ENCODE data around the gene SYP.
"Not testable (repeated sequence)": the region's sequence is repeated elsewhere in the genome, so short reads cannot be mapped to it uniquely, and the experiment has no call there.

- TF ChIP-seq, protein P1, sequence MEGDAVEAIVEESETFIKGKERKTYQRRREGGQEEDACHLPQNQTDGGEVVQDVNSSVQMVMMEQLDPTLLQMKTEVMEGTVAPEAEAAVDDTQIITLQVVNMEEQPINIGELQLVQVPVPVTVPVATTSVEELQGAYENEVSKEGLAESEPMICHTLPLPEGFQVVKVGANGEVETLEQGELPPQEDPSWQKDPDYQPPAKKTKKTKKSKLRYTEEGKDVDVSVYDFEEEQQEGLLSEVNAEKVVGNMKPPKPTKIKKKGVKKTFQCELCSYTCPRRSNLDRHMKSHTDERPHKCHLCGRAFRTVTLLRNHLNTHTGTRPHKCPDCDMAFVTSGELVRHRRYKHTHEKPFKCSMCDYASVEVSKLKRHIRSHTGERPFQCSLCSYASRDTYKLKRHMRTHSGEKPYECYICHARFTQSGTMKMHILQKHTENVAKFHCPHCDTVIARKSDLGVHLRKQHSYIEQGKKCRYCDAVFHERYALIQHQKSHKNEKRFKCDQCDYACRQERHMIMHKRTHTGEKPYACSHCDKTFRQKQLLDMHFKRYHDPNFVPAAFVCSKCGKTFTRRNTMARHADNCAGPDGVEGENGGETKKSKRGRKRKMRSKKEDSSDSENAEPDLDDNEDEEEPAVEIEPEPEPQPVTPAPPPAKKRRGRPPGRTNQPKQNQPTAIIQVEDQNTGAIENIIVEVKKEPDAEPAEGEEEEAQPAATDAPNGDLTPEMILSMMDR (IDR thresholded peaks at IDR 0.05; ENCODE audit: insufficient read depth, low read depth, low read length): not testable (repeated sequence)
- TF ChIP-seq EZH2 (IDR thresholded peaks at IDR 0.05; ENCODE audit: insufficient read depth, low read length): not testable (repeated sequence)
Observed at GRCh38 chrX:49149291-49149690, 50.7 kb downstream of the SYP start.
